ENCODE results near the gene NTNG1. TPM values are rescaled to one million over a fixed set of nuclear protein-coding genes. Genes with fewer than 3 reads are reported as not detected.

NTNG1 gene
- total and polyA plus RNA-seq, 12 donors: 0.06 TPM; not detected in 11

- H3K27me3 ChIP-seq: no peaks in the 10 kb centered on the region
- no peak for DNase-seq
- TF ChIP-seq CTCF (IDR thresholded peaks at IDR 0.05): no peak
- WGBS, 2 donors: 18 to 22% methylated on average over 1 of the region's 1 CpG
- H3K27ac ChIP-seq: no peak overlapping the region
- no peak overlapping the region for H3K4me3 ChIP-seq
- intact Hi-C loops (cut with DNase I): no loop called here
- no peak for ATAC-seq
- no peaks in the 10 kb centered on the region for H3K4me1 ChIP-seq
- no peaks in the 10 kb centered on the region for H3K36me3 ChIP-seq
- no peaks in the 10 kb centered on the region for H3K9me3 ChIP-seq
Observed at GRCh38 chr1:107496002-107496401, 355.2 kb downstream of the NTNG1 start.

- TF ChIP-seq CTCF (IDR thresholded peaks at IDR 0.05): no peak
- Histone ChIP-seq H3K4me1 (no peaks in the 10 kb centered on the region), H3K27ac (no peak overlapping the region), H3K36me3 (no peaks in the 10 kb centered on the region), H3K27me3 (no peaks in the 10 kb centered on the region), H3K4me3 (no peak overlapping the region), H3K9me3 (no peaks in the 10 kb centered on the region)
- no peak for DNase-seq
- ATAC-seq: no peak
- WGBS, 2 donors: 73% methylated on average over 4 of the region's 4 CpGs
- intact Hi-C loops (cut with DNase I): no loop called here
Observed at GRCh38 chr1:107499139-107499744, 358.4 kb downstream of the NTNG1 start.

GRCh38 chr1:107501081-107501605 is 360.3 kb downstream of the NTNG1 start:
- Histone ChIP-seq H3K36me3 (no peaks in the 10 kb centered on the region), H3K9me3 (no peaks in the 10 kb centered on the region), H3K4me3 (no peak overlapping the region), H3K27ac (no peak overlapping the region), H3K27me3 (no peaks in the 10 kb centered on the region), H3K4me1 (no peaks in the 10 kb centered on the region)
- no peak for DNase-seq
- 75 to 77% methylated on average over 6 of the region's 6 CpGs for WGBS, 2 donors
- no peak for ATAC-seq
- TF ChIP-seq CTCF (IDR thresholded peaks at IDR 0.05): no peak
- intact Hi-C loops (cut with DNase I): no loop called here

- Histone ChIP-seq H3K36me3 (no peaks in the 10 kb centered on the region), H3K27ac (no peak overlapping the region), H3K4me1 (no peaks in the 10 kb centered on the region), H3K27me3 (peaks cover 0 to 4% (median 0%) of the 10 kb centered on the region in 7 donors), H3K9me3 (peaks cover 0 to 6% (median 0%) of the 10 kb centered on the region in 11 donors), H3K4me3 (no peak overlapping the region)
- no peak for TF ChIP-seq CTCF (IDR thresholded peaks at IDR 0.05)
- no peak for ATAC-seq
- WGBS, 2 donors: 85% methylated on average over 4 of the region's 4 CpGs
- no peak for DNase-seq
- intact Hi-C loops (cut with DNase I): no loop called here
Observed at GRCh38 chr1:107510347-107510746, 369.5 kb downstream of the NTNG1 start.
